Activated CD4-positive, CD25-positive, alpha-beta regulatory T cell treated with anti-CD3 and anti-CD28 coated beads, Interleukin-2, amount 50 U/mL, for 72 hours (primary cell): ENCODE measurements around the gene ZNF691.
"Not testable (repeated sequence)": the region's sequence is repeated elsewhere in the genome, so short reads cannot be mapped to it uniquely, and the experiment has no call there.

ENCODE experiments used
- DNase-seq: peaks from one replicate; pipeline ENCODE4 v3.0.0; 2021

The ZNF691 gene

DNA sequence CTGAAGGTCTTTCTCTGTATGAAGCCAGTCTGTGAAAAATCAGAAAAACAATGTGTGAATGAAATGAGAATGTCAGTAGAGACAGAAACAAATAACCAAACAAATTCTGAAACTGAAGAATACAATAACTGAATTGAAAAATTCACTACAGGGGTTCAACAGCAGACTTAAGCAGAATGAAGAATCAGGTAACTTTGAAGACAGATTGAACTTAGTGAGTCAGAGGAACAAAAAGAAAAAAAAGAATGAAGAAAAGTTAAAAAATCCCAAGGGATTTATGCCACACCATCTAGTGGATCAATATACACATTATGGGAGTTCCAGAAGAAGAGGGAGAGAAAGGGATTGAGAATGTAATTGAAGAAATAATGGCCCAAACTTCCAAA lies 14.6 kb downstream of the ZNF691 start:
- DNase-seq, result no peak

DNA sequence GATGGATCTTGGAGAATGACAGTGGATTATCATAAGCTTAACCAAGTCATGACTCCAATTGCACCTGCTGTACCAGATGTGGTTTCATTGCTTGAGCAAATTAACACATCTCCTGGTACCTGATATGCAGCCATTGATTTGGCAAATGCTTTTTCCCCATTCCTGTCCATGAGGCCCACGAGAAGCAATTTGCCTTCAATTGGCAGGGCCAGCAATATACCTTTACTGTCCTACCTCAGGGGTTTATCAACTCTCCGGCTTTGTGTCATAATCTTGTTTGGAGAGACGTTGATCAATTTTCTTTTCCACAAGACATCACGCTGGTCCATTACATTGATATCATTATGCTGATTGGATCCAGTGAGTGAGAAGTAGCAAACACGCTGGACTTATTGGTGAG lies 20.1 kb downstream of the ZNF691 start:
- DNase-seq, result no peak

DNA sequence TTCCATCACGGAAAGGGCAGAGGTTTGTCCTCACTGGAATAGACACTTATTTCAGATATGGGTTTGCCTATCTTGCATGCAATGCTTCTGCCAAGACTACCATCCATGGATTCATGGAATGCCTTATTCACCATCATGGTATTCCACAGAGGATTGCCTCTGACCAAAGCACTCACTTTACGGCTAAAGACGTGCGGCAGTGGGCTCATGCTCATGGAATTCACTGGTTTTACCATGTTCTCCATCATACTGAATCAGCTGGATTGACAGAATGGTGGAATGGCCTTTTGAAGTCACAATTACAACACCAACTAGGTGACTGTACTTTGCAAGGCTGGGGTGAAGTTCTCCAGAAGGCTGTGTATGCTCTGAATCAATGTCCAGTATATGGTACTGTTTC lies 22.1 kb downstream of the ZNF691 start:
- not testable (repeated sequence) for DNase-seq

DNA sequence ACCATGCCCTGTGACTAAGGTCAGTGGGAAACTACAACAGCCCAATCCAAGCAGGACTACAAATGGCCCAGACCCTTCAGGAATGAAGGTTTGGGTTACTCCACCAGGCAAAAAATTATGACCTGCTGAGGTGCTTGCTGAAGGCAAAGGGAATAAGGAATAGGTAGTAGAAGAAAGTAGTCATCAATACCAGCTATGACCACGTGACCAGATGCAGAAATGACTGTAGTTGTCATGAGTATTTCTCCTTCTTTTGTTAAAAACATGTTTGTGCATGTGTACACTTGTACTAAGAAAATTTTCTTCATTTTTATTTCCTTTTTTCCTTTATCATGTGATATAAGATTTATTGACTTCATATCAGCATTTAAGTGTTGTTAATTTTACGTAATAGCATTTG lies 22.8 kb downstream of the ZNF691 start:
- not testable (repeated sequence) for DNase-seq

DNA sequence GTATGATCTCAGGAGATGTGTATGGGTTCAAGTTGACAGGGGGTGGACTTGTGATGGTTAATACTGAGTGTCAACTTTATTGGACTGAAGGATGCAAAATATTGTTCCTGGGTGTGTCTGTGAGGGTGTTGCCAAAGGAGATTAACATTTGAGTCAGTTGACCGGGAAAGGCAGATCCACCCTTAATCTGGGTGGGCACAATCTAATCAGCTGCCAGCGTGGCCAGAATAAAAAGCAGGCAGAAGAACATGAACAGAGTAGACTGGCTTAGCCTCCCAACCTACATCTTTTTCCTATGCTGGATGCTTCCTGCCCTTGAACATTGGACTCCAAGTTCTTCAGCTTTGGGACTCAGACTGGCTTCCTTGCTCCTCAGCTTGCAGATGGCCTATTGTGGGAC lies 23.3 kb downstream of the ZNF691 start:
- DNase-seq, result not testable (repeated sequence)

DNA sequence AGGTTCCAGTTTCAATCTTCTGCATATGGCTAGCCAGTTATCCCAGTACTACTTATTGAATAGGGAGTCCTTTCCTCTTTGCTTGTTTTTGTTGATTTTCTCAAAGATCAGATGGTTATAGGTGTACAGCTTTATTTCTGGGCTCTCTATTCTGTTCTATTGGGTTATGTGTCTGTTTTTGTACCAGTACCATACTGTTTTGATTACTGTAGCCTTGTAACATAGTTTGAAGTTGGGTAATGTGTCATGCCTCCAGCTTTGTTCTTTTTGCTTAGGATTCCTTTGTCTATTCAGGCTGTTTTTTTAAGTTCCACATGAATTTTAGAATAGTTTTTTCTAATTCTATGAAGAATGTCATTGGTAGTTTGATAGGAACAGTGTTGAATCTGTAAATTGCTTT lies 26.7 kb downstream of the ZNF691 start:
- DNase-seq, result not testable (repeated sequence)

DNA sequence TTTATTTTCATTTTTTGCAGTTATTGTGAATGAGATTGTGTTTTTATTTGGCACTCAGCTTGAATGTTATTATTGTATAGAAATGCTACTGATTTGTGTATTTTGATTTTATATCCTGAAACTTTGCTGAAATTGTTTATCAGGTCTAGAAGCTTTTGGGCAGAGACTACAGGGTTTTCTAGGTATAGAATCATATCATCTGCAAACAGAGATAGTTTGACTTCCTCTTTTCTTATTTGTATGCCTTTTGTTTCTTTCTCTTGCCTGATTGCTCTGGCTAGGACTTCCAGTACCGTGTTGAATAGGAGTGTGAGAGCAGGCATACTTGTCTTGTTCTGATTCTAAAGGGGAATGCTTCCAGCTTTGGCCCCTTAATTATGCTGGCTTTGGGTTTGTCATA lies 27.3 kb downstream of the ZNF691 start:
- no peak for DNase-seq

DNA sequence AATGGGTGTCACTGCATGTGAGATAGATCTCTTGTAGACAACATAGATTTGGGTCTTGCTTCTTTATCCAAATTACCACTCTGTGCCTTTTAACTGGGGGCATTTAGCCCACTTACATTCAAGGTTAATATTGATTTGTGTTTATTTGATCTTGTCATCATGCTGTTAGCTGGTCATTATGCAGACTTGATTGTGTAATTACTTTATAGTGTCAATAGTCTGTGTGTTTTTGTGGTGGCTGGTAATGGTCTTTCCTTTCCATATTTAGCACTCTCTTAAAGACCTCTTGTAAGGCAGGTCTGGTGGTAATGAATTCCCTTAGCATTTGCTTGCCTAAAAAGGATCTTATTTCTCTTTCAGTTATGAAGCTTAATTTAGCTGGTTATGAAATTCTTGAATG lies 29.6 kb downstream of the ZNF691 start:
- no peak for DNase-seq

DNA sequence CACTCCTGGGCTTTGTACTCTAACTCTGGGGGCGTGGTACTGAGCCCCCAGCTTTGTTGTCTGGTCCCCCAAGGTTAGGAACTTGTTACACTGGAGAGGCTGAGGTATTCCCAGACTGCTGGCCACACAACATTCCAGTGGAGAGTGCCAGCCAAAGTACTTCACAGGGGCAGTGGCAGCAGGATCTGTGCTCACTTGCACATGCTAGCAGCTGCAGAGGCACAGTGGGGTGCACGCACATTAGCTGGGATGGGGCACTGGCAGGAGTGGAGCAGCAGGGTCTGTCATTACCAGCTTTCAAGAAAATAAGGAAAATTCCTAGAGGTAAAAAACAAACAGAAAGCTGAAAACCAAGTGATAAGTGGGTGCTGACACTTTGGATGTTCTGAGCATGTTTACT lies 31.0 kb downstream of the ZNF691 start:
- DNase-seq, result no peak

DNA sequence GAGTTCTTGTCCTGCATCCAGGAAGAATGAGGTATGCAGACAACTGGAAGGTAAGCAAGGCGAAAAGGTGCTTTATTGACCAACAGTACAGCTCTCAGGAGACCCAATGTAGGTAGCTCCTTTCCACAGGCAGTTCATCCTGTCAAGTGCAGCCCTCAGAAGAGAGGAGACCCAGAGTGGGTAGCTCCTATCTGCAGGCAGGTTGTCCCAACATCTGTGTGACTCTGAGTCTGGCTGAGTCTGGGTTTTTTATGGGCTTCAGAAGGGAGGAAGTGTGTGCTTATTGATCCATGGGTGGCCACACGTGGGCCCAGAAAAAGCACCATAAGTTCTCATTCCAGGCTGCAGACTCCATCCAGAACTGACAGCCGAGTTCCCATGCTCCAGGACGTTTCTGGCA lies 34.0 kb downstream of the ZNF691 start:
- DNase-seq, result no peak

DNA sequence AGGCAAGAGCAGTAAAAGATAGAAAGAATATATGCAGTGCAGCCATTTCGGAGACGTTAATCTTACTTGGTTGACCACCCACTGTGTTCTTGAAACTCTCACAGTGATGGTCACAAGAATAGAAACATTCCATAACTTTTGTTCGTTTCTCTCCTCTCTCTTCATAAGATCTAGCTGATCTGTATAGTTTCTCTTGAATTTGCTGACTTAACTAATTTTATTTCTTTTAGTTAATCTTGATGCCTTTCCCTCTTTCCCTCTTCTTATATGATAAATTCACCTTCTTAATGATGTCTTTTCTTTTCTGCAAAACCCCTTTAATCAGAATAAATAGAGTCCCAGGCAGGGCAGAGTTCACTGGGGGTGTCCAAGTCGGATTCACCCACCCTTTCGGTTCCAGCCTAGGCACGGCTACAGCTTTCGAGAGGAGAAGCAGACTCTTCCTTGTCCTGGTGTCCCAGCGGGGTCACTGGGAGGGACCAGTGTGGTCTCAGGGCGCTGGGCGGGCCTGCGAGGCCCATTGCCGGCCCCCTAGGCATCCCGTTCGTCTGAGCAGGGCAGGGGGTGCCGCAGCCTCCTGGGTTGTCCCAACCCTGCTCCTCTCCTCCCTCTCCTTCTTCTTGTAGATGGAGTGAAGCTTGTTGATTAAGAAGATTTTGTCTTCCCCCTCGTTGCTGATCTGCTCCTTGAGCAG lies 39.8 kb downstream of the ZNF691 start:
- DNase-seq, result no peak

DNA sequence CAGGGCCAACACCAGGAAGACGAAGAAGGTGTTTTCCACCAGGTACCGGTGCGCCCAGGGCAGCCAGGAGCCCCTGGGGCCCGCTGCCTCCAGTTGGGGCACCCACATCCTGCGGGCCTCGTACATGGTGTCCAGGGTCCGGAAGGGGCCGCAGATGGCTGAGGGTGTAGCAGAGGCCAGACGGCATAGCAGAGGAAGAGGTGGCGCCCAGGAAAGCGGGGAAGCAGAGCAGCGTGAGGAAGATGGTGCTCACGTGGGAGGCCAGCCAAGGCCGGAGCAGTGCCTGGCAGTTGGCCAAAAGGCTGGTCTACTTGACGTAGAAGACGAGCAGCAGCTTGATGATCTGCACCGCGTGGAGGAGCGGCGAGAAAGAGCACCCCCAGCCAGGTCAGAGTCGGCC lies 40.4 kb downstream of the ZNF691 start:
- no peak for DNase-seq

DNA sequence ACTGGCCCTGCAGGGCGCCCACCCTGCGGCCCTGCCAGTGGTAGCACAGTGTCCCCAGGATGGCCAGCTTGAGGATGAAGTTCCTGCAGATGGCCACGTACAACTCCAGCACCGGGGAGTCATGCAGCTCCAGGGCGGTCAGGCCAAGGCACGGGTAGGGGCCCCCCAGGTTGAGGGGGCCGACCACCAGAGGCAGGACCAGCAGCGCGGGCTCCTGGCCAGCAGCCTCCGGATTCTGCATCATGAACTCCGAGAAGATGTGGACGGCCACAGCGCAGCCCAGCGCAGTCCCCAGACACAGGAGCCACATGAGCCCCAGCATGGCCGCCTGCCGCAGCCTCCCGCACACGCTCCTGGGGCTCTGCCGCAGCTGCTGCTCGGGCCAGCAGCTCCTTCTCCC lies 41.0 kb downstream of the ZNF691 start:
- no peak for DNase-seq

DNA sequence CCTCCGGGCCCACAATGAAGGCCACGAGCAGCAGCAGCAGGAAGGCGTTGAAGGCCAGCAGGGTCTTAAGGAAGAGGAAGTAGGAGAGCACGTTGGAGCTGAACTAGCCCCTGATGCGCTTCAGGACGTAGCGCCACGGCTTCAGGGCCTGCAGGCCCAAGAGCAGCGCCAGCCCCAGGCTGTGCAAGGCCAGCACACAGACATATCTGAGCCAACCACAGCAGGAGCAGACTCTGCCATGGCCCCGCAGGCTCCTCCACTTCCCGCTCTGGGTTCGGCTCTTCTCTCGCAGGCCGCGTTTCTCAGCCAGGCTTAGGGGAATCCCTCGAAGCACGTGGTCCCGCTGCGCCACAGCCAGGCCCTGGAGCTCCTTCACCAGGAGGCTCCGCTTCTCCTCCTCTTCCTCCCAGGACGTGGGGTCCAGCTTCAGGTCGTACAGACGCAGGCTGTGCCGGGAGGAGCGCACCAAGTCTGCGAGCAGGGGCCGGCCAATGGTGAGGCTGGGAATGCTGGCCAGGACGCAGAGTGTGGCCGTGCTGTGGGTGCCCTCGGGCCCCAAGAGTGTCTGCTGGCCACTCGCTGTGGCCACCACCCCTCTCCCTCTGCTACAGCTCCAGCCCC lies 41.7 kb downstream of the ZNF691 start:
- DNase-seq, result no peak

DNA sequence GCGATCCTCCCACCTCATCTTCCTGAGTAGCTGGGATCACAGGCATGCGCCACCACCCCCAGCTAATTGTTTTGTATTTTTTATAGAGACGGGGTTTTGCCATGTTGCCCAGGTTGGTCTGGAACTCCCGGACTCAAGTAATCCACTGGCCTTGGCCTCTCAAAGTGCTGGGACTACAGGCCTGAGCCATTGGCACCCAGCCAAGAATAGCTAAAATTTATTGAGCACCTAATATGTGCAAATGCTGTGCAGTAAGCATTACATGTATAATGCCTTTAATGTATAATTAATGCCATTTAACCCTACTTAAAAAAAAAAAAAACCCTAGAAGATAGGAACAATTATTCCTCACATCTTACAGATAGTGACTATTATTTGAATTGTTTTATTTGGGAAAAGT lies 42.9 kb downstream of the ZNF691 start:
- DNase-seq, result no peak

DNA sequence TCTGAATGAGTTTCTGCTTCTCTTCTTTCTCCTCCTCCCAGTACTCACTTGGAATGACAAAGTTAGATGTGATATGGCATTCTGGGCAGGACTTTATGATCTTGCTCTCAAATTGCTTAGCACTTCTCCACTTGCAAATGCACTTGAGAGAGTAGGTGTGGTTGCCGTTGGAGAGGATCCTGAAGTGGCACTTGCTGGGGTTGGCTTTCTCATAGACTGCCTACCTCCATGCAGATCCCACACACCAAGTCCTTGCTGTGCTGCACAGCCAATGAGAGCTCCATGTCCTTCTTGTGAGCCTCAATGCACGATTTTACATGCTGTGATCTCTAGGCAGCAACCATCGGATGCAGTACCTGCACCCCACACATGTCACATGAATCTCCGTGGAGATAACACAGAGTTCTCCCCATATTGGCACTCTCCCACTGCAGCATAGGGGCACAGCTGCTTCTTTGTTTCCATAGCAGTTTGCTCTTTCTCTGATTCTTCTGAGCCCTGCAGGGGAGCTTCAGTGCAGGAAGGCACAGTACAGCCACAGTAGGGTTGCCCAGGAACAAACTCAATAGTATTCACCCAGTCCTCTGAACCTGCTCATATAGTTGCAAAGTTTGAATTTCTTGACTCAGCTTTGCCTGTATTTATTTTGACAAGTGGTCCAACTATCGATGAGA lies 45.2 kb downstream of the ZNF691 start:
- no peak for DNase-seq

DNA sequence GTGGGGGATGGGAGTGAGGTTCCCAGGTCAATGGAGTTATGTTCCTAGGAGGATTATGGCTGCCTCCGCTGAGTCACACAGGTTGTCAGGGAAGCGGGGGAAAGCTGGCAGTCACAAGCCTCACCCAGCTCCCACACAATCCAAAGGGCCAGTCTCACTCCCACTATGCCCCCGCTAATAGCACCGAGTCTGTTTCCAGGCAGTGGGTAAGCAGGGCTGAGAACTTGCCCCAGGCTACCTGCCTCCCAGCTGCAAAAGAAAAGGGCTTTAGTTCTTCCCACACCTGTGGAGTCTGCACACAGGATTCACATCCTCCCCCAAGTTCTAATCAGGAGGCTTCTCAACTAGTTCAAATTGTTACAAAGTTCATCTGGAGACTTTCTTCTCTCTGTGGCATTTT lies 53.5 kb downstream of the ZNF691 start:
- not testable (repeated sequence) for DNase-seq
